ENCODE results near the gene SAMD4B.

The SAMD4B gene

DNA sequence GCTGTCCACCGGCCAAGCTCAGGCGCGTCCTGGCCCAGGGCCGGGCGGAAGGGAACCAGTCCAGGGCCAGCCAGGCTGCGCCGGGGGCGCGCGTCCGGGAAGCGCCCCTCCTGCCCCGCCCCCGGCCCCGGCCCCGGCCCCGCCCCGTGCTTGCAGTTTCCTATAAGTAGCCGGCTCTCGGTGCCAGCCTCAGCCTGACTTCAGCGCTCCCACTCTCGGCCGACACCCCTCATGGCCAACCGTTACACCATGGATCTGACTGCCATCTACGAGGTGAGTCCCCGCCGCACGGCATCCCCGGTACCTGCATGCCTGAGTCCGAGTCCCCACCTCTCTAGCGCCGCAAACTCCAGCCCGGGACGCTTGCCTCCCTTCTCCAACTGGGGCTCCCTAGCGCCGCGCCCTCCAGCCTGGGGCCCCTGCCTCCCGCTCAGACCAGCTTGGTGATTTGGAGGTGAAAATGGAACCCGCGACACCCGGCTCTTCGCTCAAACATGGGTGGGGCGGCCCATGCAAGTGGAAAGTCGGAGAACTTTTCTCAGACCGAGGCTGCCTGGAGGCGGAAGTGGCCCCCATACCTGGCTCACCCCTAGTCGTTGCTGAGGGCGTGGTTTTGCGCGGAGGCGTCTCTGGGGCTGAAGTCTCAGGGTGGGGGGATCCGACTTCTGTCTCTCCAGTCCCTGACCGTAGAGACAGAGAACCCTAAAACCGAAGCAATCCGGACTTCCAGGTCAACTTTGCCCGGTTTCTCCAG is 64.6 kb downstream of the SAMD4B start, which contains the start of gene ZFP36:
TSS of gene ZFP36 (plus strand) at position 192 of the 754 bp plus-strand sequence. CDS start at position 250, 58 bp downstream.
- Histone ChIP-seq H3K9me3 (ENCODE audit: control insufficient read depth, insufficient read depth, low read depth, low read length) (no peaks in the 10 kb centered on the region), H3K27me3 (ENCODE audit: control insufficient read depth, insufficient read depth, low read length) (no peaks in the 10 kb centered on the region), H3K4me1 (ENCODE audit: control insufficient read depth, insufficient read depth, low read length) (peaks cover 55% of the 10 kb centered on the region), H3K9ac (ENCODE audit: low read length) (peak within 1 kb of the TSS; percentile 88), H3K27ac (ENCODE audit: low read depth, low read length) (peak within 1 kb of the TSS; percentile 30; the same call in 1 of the 2 replicates), H3K4me3 (ENCODE audit: low read depth, low read length) (peak within 1 kb of the TSS; percentile 93), H3K36me3 (ENCODE audit: control insufficient read depth, insufficient read depth, low read length) (no peaks in the 10 kb centered on the region)

DNA sequence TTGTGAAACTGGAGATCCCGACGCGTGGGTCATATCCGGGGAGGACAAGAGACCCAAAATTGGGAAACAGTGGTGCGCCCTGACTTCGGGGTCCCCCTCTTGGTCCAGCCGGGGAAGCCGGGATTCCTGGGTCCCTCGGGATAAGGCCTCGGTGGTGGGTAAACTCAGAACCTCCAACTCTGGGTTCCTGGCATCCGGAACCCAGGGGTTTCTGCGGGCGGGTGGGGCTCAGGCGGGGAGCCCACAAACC is 65.1 kb downstream of the SAMD4B start:
- no peaks in the 10 kb centered on the region for H3K27me3 ChIP-seq (ENCODE audit: control insufficient read depth, insufficient read depth, low read length)
- peak overlapping the region; percentile 88 for H3K9ac ChIP-seq (ENCODE audit: low read length)
- H3K4me1 ChIP-seq (ENCODE audit: control insufficient read depth, insufficient read depth, low read length), result peaks cover 50% of the 10 kb centered on the region
- H3K36me3 ChIP-seq (ENCODE audit: control insufficient read depth, insufficient read depth, low read length), result no peaks in the 10 kb centered on the region
- H3K4me3 ChIP-seq (ENCODE audit: low read depth, low read length), result peak overlapping the region; percentile 93
- H3K9me3 ChIP-seq (ENCODE audit: control insufficient read depth, insufficient read depth, low read depth, low read length), result no peaks in the 10 kb centered on the region
- peak overlapping the region; percentile 2; the same call in 1 of the 2 replicates for H3K27ac ChIP-seq (ENCODE audit: low read depth, low read length)

DNA sequence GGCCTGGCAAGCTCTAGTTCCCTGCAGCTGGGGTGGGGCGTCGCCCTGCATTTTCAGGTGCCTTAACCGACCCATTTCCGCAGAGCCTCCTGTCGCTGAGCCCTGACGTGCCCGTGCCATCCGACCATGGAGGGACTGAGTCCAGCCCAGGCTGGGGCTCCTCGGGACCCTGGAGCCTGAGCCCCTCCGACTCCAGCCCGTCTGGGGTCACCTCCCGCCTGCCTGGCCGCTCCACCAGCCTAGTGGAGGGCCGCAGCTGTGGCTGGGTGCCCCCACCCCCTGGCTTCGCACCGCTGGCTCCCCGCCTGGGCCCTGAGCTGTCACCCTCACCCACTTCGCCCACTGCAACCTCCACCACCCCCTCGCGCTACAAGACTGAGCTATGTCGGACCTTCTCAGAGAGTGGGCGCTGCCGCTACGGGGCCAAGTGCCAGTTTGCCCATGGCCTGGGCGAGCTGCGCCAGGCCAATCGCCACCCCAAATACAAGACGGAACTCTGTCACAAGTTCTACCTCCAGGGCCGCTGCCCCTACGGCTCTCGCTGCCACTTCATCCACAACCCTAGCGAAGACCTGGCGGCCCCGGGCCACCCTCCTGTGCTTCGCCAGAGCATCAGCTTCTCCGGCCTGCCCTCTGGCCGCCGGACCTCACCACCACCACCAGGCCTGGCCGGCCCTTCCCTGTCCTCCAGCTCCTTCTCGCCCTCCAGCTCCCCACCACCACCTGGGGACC is 65.6 kb downstream of the SAMD4B start:
- H3K9me3 ChIP-seq (ENCODE audit: control insufficient read depth, insufficient read depth, low read depth, low read length), result no peaks in the 10 kb centered on the region
- no peaks in the 10 kb centered on the region for H3K36me3 ChIP-seq (ENCODE audit: control insufficient read depth, insufficient read depth, low read length)
- H3K27me3 ChIP-seq (ENCODE audit: control insufficient read depth, insufficient read depth, low read length), result no peaks in the 10 kb centered on the region
- peak overlapping the region; percentile 2; the same call in 1 of the 2 replicates for H3K27ac ChIP-seq (ENCODE audit: low read depth, low read length)
- peaks cover 48% of the 10 kb centered on the region for H3K4me1 ChIP-seq (ENCODE audit: control insufficient read depth, insufficient read depth, low read length)
- peak overlapping the region; percentile 93 for H3K4me3 ChIP-seq (ENCODE audit: low read depth, low read length)
- peak overlapping the region; percentile 88 for H3K9ac ChIP-seq (ENCODE audit: low read length)

DNA sequence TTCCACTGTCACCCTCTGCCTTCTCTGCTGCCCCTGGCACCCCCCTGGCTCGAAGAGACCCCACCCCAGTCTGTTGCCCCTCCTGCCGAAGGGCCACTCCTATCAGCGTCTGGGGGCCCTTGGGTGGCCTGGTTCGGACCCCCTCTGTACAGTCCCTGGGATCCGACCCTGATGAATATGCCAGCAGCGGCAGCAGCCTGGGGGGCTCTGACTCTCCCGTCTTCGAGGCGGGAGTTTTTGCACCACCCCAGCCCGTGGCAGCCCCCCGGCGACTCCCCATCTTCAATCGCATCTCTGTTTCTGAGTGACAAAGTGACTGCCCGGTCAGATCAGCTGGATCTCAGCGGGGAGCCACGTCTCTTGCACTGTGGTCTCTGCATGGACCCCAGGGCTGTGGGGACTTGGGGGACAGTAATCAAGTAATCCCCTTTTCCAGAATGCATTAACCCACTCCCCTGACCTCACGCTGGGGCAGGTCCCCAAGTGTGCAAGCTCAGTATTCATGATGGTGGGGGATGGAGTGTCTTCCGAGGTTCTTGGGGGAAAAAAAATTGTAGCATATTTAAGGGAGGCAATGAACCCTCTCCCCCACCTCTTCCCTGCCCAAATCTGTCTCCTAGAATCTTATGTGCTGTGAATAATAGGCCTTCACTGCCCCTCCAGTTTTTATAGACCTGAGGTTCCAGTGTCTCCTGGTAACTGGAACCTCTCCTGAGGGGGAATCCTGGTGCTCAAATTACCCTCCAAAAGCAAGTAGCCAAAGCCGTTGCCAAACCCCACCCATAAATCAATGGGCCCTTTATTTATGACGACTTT is 66.4 kb downstream of the SAMD4B start:
- Histone ChIP-seq H3K4me3 (ENCODE audit: low read depth, low read length) (peak overlapping the region; percentile 93), H3K27ac (ENCODE audit: low read depth, low read length) (no peak overlapping the region), H3K36me3 (ENCODE audit: control insufficient read depth, insufficient read depth, low read length) (no peaks in the 10 kb centered on the region)

DNA sequence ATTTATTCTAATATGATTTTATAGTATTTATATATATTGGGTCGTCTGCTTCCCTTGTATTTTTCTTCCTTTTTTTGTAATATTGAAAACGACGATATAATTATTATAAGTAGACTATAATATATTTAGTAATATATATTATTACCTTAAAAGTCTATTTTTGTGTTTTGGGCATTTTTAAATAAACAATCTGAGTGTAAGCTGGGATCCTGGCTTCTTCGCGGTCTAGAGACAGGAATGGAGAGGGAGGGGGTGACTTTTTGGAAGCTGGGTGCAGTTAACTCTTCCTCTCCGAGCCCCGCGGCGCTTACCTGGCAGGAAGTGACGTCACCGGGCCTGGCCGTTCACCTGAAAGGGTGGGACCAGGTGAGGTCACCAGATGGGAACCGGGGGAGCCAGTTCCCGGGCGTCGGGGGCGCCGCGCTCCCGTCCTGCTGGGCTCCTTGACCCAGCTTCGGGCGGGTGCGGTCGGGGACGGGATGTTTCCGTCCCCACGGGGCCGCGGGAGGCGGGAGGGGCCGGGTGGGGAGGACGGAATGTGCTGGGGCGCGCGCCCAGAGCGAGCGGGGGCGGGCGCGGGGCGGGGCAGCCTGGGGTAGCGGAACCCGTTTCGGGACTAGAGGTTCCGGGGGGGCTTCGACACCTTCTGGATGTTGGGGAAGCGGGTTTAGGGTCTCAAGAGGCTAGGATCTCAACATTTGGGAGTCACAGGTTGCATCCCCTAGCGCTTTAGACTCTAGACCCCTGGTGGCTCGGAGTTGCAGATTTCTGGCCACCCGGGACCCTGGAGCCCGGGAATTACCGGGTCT is 67.2 kb downstream of the SAMD4B start:
- Histone ChIP-seq H3K27me3 (ENCODE audit: control insufficient read depth, insufficient read depth, low read length) (no peaks in the 10 kb centered on the region), H3K9ac (ENCODE audit: low read length) (peak overlapping the region; percentile 91), H3K4me1 (ENCODE audit: control insufficient read depth, insufficient read depth, low read length) (peaks cover 48% of the 10 kb centered on the region), H3K27ac (ENCODE audit: low read depth, low read length) (peak overlapping the region; percentile 94), H3K9me3 (ENCODE audit: control insufficient read depth, insufficient read depth, low read depth, low read length) (no peaks in the 10 kb centered on the region), H3K4me3 (ENCODE audit: low read depth, low read length) (peak overlapping the region; percentile 94), H3K36me3 (ENCODE audit: control insufficient read depth, insufficient read depth, low read length) (no peaks in the 10 kb centered on the region)

More for the DNA sequence above, 66.4 kb downstream of the SAMD4B start:
- H3K9me3 ChIP-seq (ENCODE audit: control insufficient read depth, insufficient read depth, low read depth, low read length), result no peaks in the 10 kb centered on the region
- H3K27me3 ChIP-seq (ENCODE audit: control insufficient read depth, insufficient read depth, low read length), result no peaks in the 10 kb centered on the region
- peaks cover 48% of the 10 kb centered on the region for H3K4me1 ChIP-seq (ENCODE audit: control insufficient read depth, insufficient read depth, low read length)
- peak overlapping the region; percentile 88 for H3K9ac ChIP-seq (ENCODE audit: low read length)

DNA sequence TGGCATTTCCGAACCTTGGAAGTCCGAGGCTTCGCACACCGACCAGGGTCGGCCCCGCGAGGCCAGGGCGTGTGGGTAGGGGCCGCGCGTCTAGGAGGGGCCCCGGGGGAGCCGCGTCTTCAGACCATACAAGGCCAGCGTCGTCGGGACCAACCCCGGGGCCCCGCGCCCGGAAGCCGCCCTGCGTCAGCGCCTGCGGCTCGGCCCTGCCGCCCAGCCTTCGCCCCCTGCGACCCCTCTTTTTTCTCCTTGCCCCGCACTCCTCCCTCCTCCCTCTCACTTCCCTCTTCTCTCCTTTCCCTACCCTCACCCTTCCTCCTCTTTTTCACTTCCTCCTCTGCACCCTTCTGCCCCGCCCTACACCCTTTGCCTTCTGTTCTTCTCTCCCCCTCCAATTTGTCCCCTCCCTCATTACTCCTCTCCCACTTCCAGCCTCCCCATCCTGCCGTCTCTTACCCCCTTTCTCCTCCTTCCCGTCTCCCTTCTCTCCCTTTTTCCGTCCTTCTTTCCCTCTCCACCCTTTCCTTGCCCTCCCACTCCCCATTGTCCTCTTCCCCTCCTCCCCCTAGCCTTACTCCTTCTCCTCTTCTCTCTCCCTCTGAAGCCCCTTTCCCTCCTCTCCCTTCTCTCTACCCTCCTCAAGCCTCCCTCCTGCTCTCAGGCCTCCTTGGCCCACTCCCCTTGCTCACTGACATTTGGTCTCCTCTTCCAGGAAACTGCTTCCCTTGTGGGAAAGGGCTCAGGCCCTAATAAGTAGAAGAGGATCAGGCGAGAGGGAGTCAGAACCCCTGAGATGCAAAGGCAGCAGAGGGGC is 68.0 kb downstream of the SAMD4B start:
- peak overlapping the region; percentile 94 for H3K4me3 ChIP-seq (ENCODE audit: low read depth, low read length)
- H3K36me3 ChIP-seq (ENCODE audit: control insufficient read depth, insufficient read depth, low read length), result no peaks in the 10 kb centered on the region
- peaks cover 49% of the 10 kb centered on the region for H3K4me1 ChIP-seq (ENCODE audit: control insufficient read depth, insufficient read depth, low read length)
- H3K27me3 ChIP-seq (ENCODE audit: control insufficient read depth, insufficient read depth, low read length), result no peaks in the 10 kb centered on the region
- H3K9me3 ChIP-seq (ENCODE audit: control insufficient read depth, insufficient read depth, low read depth, low read length), result no peaks in the 10 kb centered on the region
- peak overlapping the region; percentile 91 for H3K9ac ChIP-seq (ENCODE audit: low read length)
- H3K27ac ChIP-seq (ENCODE audit: low read depth, low read length), result peak overlapping the region; percentile 94

DNA sequence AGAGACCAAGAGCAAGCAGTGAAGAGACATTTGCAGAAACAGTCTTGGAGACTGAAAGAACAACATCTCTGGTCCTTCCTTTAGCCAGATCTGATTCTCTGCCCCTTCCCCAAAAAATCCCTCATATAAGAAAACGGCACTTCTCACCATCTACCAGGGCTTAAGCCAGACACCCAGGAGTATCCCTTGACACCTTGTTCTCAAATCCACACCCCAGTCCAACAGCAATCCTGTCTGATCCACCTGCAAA is 68.5 kb downstream of the SAMD4B start:
- peak overlapping the region; percentile 94 for H3K4me3 ChIP-seq (ENCODE audit: low read depth, low read length)
- H3K4me1 ChIP-seq (ENCODE audit: control insufficient read depth, insufficient read depth, low read length), result peaks cover 47% of the 10 kb centered on the region
- peak overlapping the region; percentile 94; the same call in 1 of the 2 replicates for H3K27ac ChIP-seq (ENCODE audit: low read depth, low read length)

DNA sequence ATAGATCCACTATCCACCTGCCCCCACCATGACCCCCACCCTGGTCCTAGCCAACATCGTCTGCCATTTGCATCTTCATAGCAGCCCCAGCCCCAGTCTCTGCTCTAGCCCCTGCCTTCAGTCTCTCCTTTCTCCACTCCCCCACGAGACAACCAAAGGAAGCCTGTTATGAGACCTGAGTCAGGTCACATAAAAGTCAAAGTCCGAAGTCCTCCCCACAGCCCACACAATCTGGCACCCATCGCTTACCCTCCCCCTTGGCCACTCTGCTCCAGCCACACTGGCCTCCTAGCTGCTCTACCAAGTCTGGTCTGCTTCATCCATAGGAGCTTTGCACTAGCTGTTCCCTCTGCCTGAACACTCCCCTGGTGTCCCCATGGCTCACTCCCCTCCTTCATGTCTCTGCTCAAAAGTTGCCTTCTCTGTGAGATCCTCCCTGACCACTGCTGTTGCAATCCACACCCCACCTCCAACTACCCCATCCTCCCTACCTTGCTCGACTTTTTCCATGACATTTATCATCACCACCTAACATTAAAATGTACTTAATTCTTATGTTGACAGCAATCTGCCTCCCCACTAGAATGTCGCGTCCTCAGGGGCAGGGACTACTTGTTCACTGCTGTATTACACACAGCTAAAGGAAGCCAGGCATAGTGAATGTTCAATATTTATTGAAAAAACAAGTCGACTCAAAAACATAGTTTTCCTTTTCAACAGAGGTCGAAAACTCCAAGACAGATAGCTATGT is 69.0 kb downstream of the SAMD4B start:
- no peak overlapping the region for H3K27ac ChIP-seq (ENCODE audit: low read depth, low read length)
- peaks cover 45% of the 10 kb centered on the region for H3K4me1 ChIP-seq (ENCODE audit: control insufficient read depth, insufficient read depth, low read length)
- peaks cover 6% of the 10 kb centered on the region for H3K36me3 ChIP-seq (ENCODE audit: control insufficient read depth, insufficient read depth, low read length)
- H3K9ac ChIP-seq (ENCODE audit: low read length), result peak overlapping the region; percentile 91
- peak overlapping the region; percentile 94 for H3K4me3 ChIP-seq (ENCODE audit: low read depth, low read length)
- no peaks in the 10 kb centered on the region for H3K9me3 ChIP-seq (ENCODE audit: control insufficient read depth, insufficient read depth, low read depth, low read length)
- H3K27me3 ChIP-seq (ENCODE audit: control insufficient read depth, insufficient read depth, low read length), result no peaks in the 10 kb centered on the region

More for the DNA sequence above, 68.5 kb downstream of the SAMD4B start:
- no peaks in the 10 kb centered on the region for H3K9me3 ChIP-seq (ENCODE audit: control insufficient read depth, insufficient read depth, low read depth, low read length)
- H3K9ac ChIP-seq (ENCODE audit: low read length), result peak overlapping the region; percentile 91
- H3K27me3 ChIP-seq (ENCODE audit: control insufficient read depth, insufficient read depth, low read length), result no peaks in the 10 kb centered on the region
- peaks cover 1% of the 10 kb centered on the region for H3K36me3 ChIP-seq (ENCODE audit: control insufficient read depth, insufficient read depth, low read length)

DNA sequence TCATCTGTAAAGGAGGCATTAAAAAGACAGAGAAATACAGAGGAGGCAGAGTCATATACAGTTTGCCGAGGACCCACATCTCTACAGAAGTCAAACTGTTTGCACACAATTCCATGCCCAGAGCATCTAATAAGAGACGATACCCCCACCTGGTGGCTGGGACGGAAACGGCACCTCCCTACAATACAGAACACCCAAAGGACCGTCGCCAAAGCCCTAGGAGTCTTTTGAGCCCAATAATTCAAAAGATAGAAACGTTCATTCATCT is 69.5 kb downstream of the SAMD4B start:
- peaks cover 45% of the 10 kb centered on the region for H3K4me1 ChIP-seq (ENCODE audit: control insufficient read depth, insufficient read depth, low read length)
- no peaks in the 10 kb centered on the region for H3K9me3 ChIP-seq (ENCODE audit: control insufficient read depth, insufficient read depth, low read depth, low read length)
- H3K27ac ChIP-seq (ENCODE audit: low read depth, low read length), result no peak overlapping the region; the same call in 1 of the 2 replicates
- H3K36me3 ChIP-seq (ENCODE audit: control insufficient read depth, insufficient read depth, low read length), result peaks cover 11% of the 10 kb centered on the region
- H3K27me3 ChIP-seq (ENCODE audit: control insufficient read depth, insufficient read depth, low read length), result no peaks in the 10 kb centered on the region
- peak overlapping the region; percentile 30 for H3K9ac ChIP-seq (ENCODE audit: low read length)
- H3K4me3 ChIP-seq (ENCODE audit: low read depth, low read length), result peak overlapping the region; percentile 94
